Ramos (cell line): ENCODE results near the gene PIGB.
"Not testable (repeated sequence)": the region's sequence is repeated elsewhere in the genome, so short reads cannot be mapped to it uniquely, and the experiment has no call there.

Experiments
- in situ Hi-C: fragments of 300-500 bp; cut with MboI; formaldehyde crosslinking; loops from one replicate; pipeline ENCODE4 v1.14.3; 2022; ENCODE audit warnings: low sequenced_read_pairs; ENCODE audit not compliant: unreplicated experiment

PIGB gene

GRCh38 chr15:55289746-55290527 lies 29.1 kb upstream of the PIGB start, which contains the start of gene RAB27A:
Gene RAB27A, minus strand, starts transcription at chr15:55289813. Its CDS starts 54,879 bp downstream, at chr15:55234934.
- in situ Hi-C loops: loop anchor here (5.0 to 25.0 kb wide), 2 partner anchors 73 to 1203 kb away; no protein-coding TSS in a partner anchor

- in situ Hi-C loops: loop anchor here (5.0 to 25.0 kb wide), 2 partner anchors 73 to 1203 kb away; no protein-coding TSS in a partner anchor
These were observed 28.4 kb upstream of the PIGB start for GRCh38 chr15:55290528-55291057.

GRCh38 chr15:55297315-55297714 lies 21.7 kb upstream of the PIGB start:
- in situ Hi-C loops: loop anchor here (25.0 kb wide), 1 partner anchor 1210 kb away; no protein-coding TSS in a partner anchor

GRCh38 chr15:55302801-55303200 lies 16.2 kb upstream of the PIGB start:
- in situ Hi-C loops: not testable (repeated sequence)

GRCh38 chr15:55319537-55320237 lies 665 bp downstream of the PIGB start:
- in situ Hi-C loops: no loop called here

- in situ Hi-C loops: no loop called here
These were observed 1.2 kb downstream of the PIGB start for GRCh38 chr15:55320238-55320550.

- in situ Hi-C loops: no loop called here
These were observed 1.9 kb downstream of the PIGB start for GRCh38 chr15:55320963-55321362.

- in situ Hi-C loops: no loop called here
These were observed 3.4 kb downstream of the PIGB start for GRCh38 chr15:55322467-55322866.

GRCh38 chr15:55327387-55327786 lies 8.4 kb downstream of the PIGB start:
- in situ Hi-C loops: no loop called here

- in situ Hi-C loops: no loop called here
These were observed 15.3 kb downstream of the PIGB start for GRCh38 chr15:55334371-55334770.

GRCh38 chr15:55334997-55335396 lies 16.0 kb downstream of the PIGB start:
- in situ Hi-C loops: no loop called here

GRCh38 chr15:55337160-55337559 lies 18.1 kb downstream of the PIGB start:
- in situ Hi-C loops: no loop called here

- in situ Hi-C loops: no loop called here
These were observed 24.1 kb downstream of the PIGB start for GRCh38 chr15:55343168-55343567.

GRCh38 chr15:55344206-55344605 lies 25.2 kb downstream of the PIGB start:
- in situ Hi-C loops: no loop called here

GRCh38 chr15:55348281-55348778 lies 29.3 kb downstream of the PIGB start:
- in situ Hi-C loops: no loop called here

GRCh38 chr15:55349282-55349681 lies 30.3 kb downstream of the PIGB start:
- in situ Hi-C loops: no loop called here

GRCh38 chr15:55353025-55353424 lies 34.0 kb downstream of the PIGB start:
- in situ Hi-C loops: no loop called here

- in situ Hi-C loops: no loop called here
These were observed 38.1 kb downstream of the PIGB start for GRCh38 chr15:55356985-55357585.

- in situ Hi-C loops: no loop called here
These were observed 38.8 kb downstream of the PIGB start for GRCh38 chr15:55357774-55358173.

GRCh38 chr15:55358471-55358870 lies 39.4 kb downstream of the PIGB start:
- in situ Hi-C loops: no loop called here

GRCh38 chr15:55360256-55360655 lies 41.2 kb downstream of the PIGB start:
- in situ Hi-C loops: no loop called here
